Activated CD4-positive, alpha-beta T cell treated with anti-CD3 and anti-CD28 coated beads, Interleukin-2, Interleukin-6, amounts not matched to agents 100 ng/mL and 50 ng/mL, durations not matched to agents 16 hours and 8 hours (primary cell): ENCODE measurements around the gene IRAG1.
"Not testable (repeated sequence)": the region's sequence is repeated elsewhere in the genome, so short reads cannot be mapped to it uniquely, and the experiment has no call there.

Source experiments
- DNase-seq: peaks from one replicate; pipeline ENCODE4 v3.0.0-alpha.2; 2020

Gene IRAG1

DNA sequence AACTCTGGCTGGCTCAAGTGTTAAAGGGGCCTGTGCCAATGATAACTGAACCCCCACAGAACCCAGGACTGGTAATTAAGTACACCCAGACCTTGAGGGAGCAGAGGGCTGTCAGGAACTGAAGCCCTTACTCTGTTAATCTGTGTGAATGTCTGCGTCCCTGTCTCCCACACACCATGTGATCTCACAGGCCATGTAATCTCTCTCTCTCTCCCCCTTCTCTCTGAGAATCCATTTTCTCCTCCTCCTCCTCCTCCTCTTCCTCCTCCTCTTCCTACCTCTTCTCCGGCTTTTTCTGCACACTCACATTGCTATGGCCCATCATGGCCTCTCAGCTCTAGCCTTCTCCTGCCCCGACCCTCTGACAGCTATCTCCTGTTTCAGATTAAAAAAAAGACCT lies 14.6 kb upstream of the IRAG1 start:
- no peak for DNase-seq

DNA sequence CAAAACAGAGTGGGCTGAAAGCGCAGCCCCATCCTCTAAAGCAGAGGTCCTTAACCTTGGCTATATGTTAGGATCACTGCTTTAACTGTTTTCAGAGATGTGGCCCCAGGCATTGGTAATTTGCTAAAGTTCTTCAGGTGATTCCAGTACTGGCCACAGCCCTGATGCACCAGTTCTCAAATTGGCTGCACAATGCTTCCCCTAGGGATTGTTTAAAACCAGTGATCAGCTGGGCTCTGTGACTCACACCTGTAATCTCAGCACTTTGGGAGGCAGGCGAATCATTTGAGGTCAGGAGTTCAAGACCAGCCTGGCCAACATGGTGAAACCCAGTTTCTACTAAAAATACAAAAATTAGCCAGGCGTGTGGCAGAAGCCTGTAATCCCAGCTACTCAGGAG lies 8.4 kb upstream of the IRAG1 start:
- no peak for DNase-seq

DNA sequence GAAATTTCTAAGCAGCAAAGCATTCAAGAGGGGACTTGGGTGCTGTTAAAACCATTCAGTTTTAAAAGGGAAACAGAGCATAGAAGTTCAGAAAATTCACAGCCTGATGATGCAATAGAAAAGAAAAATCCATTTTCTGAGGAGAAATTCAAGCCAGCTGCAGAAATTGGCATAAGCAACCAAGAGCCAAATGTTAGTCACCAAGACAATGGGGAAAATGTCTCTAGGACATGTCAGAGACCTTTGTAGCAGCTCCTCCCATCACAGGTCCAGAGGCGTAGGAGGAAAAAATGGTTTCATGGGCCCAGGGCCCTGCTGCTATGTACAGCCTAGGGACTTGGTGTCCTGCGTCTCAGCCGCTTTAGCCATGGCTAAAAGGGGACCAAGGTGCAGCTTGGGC lies 5.5 kb upstream of the IRAG1 start:
- DNase-seq = no peak

DNA sequence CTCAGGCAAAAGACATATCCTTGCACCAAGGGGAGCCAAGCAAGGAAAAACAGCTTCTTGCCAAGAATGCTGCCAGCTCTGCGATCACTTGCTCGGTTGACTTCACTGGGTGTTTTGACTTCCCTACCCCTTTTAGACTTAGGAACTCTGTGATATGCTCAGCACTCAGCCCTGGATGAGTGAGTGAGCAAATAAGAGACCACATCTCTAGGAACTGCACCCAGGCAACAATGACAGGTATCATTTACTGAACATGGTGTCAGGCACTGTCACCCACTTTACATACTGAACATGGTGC lies 3.7 kb upstream of the IRAG1 start:
- DNase-seq = no peak

DNA sequence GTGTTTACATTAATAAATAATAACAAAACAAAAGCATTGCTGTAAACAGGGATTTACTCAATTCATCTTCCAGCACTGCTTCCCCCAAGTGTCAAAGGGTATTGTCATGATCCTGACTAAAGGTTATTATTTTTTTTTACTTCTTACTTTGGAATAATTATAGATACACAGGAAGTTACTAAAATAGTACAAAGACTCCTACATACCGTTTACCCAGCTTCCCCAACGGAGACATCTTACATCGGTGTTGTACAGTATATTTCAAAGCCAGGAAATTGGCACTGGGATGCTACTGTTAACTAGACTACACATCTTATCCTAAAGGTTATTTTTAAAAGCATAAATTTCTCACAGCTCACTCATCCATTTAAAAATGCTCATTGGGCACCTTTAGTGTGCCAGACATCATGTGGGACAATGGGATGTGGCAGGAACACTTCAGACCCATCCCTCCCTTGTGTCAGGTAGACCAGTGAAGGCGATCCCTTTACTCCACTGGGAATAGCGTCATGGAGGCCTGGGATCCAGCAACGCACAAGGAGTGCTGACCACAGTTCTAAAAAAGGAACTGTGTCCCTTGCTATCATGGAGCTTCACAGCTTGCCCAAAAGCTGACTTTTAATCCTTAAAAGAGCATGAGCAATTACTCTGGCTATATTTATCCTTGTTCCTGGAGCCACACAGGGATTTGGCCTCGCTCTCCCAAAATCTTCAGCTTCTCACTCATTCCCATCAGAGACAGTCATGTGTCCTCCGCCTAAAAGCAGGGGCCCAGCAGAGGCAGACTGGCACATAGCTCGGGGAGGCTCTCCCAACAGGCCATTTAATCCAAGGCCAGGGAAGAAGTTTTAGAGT lies 3.1 kb upstream of the IRAG1 start:
- DNase-seq = no peak

DNA sequence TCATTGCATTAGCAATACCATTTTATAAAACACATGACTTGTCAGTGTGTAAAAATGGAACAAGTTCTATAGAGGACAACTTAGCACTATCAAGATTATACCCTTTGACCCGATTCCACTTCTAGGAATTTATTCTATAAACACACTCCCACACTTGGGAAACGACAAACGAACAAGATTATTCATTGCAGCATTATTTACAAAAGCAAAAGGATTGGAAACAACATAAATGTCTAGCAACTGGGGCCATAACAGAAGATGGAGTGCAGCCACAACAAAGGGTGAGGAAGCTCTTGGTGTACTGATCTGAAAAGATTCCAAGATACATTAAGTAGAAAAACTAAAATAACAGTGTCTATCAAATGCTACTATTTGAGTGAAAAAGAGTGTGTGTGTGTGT lies 2.3 kb upstream of the IRAG1 start:
- DNase-seq = no peak

DNA sequence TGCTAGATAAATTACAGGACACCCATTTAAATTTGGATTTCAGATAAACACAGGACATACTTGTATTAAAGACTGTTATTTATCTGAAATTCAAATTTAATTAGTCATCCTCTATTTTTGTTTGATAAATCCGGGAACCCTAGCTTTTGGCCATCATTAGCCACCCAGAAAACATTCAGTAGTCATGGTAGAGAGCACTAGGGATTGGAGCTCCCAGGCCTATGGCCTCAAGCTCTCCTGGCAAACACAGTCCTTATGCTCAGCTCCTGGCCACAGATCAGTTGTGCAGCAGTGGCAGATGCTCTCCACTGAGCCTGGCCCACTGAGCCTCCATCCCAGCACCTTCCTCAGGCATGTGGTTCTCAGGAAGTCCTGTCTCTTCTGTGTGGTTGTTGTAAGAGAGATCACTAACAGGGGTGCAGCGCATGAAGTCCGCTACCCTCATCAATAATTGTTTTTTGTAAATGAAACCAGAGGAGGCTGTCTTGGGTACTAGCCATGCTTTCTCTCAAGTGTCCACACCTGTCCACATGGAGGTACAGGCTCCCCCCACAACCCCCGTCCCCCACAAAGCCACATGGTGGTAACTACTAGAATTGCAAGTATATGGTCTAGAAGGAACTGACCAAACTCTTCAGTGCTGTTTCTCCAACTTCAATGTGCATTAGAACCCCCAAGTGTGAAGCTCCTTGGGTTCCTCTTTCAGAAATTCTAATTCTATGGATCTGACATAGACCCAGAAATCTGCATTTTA lies 1.1 kb upstream of the IRAG1 start:
- DNase-seq = no peak

DNA sequence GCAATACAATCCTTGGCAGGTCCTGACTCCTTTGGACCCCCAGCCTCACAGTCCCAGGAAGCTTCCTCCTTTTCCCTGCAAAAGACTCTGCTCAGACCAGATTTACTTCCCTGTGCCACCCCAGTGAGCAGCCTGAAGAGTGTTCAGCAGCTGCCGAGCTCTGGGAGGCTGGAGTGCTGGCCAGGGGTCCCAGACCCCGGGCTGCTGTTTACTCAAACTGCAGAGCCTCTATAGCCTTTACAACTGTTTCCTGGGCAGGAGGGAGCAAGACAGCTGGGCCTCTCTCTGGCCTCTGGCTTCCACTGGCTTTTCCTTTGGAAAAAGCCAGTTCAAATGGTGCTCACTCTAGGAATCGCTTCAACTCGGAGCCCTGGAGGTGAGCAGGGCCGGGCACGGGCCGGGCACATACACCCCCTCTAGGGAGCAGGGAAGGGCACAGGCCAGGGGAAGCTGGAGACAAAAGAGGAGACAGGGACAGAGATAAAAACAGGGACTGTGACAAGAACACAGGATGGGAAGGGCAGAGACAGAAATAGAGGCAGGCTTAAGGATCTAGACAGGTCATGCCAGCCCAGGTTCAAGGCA lies 932 bp downstream of the IRAG1 start:
- no peak for DNase-seq

DNA sequence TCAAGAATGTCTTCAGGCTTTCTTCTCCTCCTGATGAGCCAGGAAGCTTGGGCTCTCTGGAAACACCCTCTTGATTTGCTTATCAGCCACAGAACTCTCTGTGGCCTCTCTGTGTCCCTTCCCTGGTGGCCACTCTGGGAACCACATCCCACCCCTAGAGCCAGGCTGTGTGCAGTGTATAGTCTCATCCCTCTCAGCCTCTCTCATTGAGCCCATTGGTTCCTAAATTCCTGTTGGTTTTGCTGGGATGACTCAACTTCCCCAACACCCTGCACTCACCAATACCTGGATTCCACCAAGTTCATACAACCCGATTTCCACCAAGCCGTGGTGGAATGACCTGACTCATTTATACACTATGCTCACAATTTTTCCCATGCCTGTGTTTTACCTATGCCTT lies 5.2 kb downstream of the IRAG1 start:
- DNase-seq = no peak

DNA sequence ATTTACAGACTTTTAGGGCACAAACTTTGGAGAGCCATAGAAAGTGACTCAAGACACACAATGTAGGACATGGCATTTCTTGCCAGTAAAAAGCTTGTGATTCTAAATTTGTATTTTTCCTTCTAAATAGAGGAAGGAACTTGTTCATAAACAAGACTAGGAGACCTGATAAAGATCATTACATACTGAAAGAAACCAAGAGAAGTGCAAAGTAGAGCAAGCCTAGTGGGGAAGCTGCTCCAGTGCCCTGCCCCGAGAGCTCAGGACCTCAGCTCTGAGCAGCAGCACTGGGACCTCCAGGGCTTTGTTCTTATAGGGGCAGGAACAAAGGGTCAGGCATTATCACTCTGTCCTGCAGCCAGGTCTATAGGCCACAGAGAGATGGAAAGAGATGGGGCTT lies 7.2 kb downstream of the IRAG1 start:
- DNase-seq = no peak

DNA sequence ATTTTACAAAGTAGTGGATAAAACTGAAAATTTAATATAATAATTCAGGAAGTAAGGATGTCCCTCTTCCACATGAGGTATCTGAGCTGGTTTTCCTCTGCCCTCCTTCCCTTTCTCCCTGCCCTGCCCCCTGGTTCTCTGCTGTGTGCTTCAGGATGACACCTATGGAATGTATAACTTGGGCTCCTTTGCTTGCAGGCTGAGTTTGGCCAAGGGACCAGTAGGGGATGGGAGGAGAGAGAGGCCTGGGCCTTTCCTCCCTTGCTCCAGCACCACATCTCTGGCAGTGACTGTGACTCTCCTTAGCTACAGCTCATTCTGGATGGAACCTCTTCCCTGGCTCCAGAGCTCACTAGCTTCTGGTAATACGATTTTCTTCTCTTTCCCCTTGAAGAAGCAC lies 10.1 kb downstream of the IRAG1 start:
- DNase-seq = no peak

DNA sequence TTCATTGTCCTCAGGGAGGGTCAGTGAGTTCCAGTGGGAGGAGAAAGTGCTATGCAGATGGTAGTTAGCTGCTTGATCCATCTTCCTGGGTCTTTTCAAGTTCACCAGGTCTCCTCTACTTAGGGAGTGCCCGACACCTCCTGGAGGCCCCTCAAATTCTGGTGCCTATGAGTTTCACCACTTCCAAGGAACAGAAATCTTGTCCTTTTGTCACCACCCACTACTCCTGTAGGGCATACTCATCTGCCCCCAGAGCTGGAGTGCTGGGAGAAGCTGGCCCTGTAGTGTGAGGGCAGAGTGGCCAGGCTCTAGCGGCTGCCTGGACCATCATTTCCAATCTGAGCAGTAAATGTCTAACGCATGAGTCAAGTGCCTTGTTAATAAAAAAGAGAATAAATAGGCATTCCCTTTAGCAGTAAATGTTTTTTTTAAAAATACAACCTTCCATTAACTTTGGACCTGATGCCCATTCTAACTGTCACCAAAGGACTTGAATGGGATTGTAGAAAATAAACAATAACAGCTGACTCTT lies 12.5 kb downstream of the IRAG1 start:
- no peak for DNase-seq

DNA sequence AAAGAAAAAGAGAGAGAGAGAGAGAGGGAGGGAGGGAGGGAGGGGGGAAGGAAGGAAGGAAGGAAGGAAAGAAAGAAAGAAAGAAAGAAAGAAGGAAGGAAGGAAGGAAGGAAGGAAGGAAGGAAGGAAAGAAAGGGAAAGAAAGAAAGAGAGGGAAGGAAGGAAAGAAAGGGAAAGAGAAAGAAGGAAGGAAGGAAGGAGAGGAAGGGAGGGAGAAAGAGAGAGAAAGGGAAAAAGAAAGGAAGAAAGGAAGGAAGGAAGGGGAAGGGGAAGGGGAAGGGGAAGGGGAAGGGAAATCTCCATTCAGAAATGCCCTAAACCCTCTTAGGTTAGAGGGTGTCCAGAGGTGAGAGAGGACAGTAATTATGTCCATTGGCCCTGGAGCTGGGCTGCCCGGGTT lies 13.3 kb downstream of the IRAG1 start:
- DNase-seq = not testable (repeated sequence)

DNA sequence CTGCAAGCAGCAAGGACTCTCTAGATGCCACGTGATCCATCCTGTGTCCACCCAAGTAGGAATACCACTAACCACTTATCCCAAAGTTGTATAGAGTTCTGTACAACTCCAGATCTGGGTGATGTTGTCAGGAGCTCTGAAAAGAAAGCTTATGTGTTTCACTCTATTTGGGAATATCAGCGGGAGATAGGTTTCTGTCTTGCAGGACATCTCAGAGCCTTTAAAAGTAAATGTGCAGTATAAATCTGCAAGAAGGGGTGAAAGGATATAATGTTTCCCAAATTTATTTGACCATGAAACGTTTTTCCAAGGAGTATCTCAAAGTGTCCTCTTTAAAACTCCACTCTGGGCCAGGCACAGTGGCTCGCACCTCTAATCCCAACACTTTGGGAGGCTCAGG lies 13.9 kb downstream of the IRAG1 start:
- DNase-seq = no peak

DNA sequence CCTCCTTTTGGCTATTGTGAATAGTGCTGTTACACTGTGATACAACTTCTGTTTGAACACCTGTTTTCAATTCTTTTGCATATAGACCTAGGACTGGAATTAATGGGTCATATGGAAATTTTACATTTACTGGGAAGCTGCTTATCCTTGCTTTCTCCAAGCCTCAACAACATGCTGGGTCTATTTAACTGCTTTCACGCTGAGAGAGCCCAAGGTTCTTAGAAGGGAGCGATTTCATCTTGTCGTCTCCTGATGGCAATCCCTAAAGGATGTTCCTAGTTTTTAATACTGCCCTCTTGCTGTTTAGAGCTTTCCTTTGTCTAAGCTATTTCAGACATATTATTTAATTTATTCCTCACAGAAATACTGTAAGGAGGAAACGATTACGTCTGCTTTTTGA lies 15.5 kb downstream of the IRAG1 start:
- DNase-seq = no peak

DNA sequence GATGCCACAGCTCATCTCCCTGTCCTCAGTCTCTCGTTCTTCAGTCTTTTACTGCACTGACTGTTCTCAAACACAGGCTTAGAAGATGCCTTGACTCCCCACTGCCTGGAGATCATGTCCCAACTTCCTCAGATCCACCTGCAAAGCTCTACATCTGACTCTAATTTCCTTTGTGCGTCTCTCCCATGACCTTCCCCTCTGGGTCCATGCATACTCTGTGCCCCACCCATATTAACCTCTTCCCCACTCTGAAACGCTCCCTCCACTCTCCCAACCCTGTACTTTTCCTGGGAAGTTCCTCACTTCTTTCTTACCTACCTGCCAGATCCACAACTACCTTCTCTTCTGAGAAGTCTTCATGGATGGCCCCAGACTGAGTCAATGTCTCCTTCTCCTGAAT lies 16.6 kb downstream of the IRAG1 start:
- no peak for DNase-seq

DNA sequence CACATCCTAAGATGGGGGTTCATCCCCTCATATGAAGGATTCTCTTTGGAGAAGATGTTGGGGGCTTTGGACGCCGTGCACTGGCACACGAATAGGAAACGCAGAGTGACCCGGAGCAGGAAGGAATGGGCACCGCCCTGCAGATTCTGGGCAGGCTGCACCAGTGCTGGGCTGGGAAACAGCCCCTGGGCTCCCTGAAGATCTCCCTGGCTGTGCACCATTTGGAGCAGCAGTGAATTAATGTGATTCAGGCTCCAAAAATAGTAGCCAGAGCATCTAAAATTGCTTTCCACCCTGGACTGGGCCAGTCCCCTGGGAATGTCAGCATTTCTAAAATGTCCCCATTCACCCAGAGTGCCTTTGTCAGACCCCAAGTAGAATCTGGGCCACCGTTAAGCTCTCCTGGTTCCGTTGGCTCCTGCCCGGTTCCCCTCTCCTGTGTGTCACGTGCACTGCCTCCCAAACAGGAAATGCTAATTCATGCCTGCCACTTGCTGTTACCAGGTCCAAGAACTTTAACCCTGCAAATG lies 18.6 kb downstream of the IRAG1 start:
- no peak for DNase-seq

DNA sequence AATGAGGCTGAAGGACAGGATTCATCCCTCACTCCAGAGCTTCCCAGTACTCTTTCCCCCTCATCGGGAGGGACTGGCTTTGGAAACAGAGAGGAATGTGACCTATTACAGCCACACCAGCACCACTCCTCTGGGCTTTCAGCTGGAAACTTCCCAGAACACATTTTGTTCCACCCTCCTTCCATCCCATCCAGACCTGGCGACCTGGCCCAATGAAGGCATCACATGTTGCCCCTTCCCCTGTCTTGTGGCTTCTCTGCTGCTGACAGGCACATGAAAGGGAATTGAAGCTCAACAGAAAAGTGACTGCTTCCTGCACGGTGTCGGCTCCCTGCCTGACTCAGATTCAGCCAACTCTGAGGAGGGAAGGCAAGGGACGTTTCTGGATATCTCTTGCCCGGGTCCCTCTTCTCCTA lies 19.1 kb downstream of the IRAG1 start:
- no peak for DNase-seq

DNA sequence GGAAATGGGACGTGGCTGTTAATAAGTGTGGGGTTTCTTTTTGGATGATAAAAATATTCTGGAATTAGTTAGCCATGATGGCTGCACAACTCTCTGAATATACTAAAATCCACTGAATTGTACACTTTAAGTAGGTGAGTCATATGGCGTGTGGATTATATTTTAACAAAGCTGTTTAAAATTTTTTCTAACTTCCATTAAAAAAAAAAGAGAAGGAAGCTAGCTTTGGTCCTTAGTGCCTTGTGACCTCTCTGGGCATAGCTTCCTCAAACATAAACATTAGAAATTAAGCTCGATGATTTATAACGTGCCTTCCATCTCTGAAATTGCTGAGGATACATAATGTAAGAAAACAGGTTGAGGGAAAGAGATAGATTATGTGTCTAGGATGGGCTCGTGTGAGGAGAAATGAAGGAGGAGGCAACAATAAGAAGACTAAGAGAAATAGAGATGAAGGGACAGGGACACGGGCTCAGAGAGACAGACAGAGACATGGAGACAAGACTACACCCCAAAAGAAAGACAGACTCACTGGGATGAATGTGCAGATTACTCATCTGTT lies 20.0 kb downstream of the IRAG1 start:
- DNase-seq = no peak

DNA sequence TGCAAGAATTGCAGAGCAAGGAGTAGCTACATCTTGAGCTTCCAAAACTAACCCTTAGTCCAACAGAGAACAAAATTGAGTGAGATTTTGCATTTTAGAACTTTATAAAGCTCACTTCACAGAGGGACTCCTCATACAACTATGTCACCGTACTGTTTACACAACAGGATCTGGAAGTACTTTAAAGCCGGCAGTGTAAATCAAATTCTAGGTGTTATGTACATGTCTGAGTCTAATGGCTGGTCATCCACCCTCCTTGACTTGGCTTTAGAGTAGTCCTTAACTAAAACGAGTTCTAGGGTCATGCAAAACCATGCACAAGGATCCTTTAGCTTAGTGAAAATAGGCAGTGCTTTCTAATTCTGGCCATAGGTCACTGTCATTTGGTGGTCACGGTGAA lies 23.5 kb downstream of the IRAG1 start:
- DNase-seq = no peak

DNA sequence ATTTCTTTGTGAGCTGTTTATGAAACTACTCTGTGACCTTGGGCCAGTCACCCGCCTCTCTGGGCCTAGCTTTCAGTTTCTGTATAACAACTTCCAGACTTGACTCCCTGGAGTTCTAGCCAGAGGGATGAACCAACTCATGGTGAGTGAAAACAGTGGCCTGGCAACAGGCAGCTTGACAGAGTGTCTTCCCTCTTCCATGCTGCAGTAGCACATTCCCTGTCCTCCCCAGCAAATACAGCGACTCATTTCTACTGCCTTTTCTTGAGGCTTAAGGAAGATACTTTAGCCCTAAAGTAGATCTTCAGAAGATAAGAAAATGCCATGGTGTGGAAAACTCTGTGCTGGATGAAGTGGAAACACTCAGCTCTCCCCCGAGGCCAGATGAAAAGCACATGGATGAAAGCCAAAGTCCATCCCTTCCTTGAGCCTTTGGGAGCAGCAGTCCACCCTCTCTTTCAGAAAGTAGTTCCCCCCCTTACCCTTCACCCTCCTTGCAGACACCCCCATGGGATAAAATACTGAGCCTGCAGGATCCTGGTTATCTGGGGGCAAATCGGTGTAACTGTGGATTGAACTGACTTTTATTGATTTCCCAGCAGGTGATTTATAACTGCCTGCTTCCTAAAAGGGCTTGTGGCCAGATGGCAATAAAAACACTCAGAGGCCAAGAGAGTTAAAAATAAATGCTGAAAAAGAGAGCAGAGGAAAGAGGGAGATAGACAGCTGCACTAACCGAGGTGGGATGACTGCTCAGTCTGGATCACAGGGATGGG lies 24.1 kb downstream of the IRAG1 start:
- DNase-seq = no peak

DNA sequence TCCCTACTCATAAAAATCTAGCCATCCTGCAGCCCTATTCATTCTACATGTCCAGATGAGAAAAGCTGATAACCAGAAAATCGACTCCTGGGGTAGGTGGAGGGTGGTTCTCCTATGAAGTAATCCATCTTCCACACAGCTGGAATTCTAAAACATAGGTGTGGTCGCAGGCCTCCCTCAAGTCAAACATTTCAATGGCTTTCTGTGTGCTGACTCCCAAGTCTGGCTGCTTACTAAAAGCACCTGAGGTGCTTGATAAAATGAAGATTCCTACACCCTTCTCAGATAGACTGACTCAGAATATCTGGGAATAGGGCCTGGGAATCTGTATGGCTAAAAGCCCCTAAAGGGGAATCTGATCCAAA lies 26.1 kb downstream of the IRAG1 start:
- DNase-seq = no peak
